Stimulated activated CD8-positive, alpha-beta memory T cell treated with anti-CD3 and anti-CD28 coated beads, Interleukin-15, amount 100 ng/mL, for 4 hours (primary cell): Measurements from ENCODE around the gene UNC80.

Source experiments
- DNase-seq, 2 donors: peaks; one replicate each; pipeline ENCODE4 v3.0.0-alpha.2; 2020; ENCODE audit warnings: low read depth in 2 of 2

UNC80 gene

GRCh38 chr2:209806318-209806717 lies 34.7 kb downstream of the UNC80 start:
- no peak for DNase-seq

- DNase-seq = no peak
These were observed 36.9 kb downstream of the UNC80 start for GRCh38 chr2:209808521-209808920.

GRCh38 chr2:209809256-209809655 lies 37.6 kb downstream of the UNC80 start:
- no peak for DNase-seq

- DNase-seq = no peak
These were observed 46.2 kb downstream of the UNC80 start for GRCh38 chr2:209817844-209818271.

- DNase-seq = no peak
These were observed 47.3 kb downstream of the UNC80 start for GRCh38 chr2:209818939-209819338.

GRCh38 chr2:209821806-209822205 lies 50.2 kb downstream of the UNC80 start:
- no peak for DNase-seq

GRCh38 chr2:209823484-209823883 lies 51.9 kb downstream of the UNC80 start:
- DNase-seq = no peak

- no peak for DNase-seq
These were observed 52.8 kb downstream of the UNC80 start for GRCh38 chr2:209824391-209824790.

- no peak for DNase-seq
These were observed 59.3 kb downstream of the UNC80 start for GRCh38 chr2:209830722-209831465.

GRCh38 chr2:209834767-209835166 lies 63.1 kb downstream of the UNC80 start:
- DNase-seq = no peak

GRCh38 chr2:209840434-209840833 lies 68.8 kb downstream of the UNC80 start:
- no peak for DNase-seq

GRCh38 chr2:209845666-209846065 lies 74.0 kb downstream of the UNC80 start:
- DNase-seq = no peak

GRCh38 chr2:209864716-209865295 lies 93.2 kb downstream of the UNC80 start:
- no peak for DNase-seq

- no peak for DNase-seq
These were observed 96.8 kb downstream of the UNC80 start for GRCh38 chr2:209868271-209868994.

- no peak for DNase-seq
These were observed 98.4 kb downstream of the UNC80 start for GRCh38 chr2:209870067-209870466.

GRCh38 chr2:209872675-209873074 lies 101.0 kb downstream of the UNC80 start:
- no peak for DNase-seq

- no peak for DNase-seq
These were observed 103.6 kb downstream of the UNC80 start for GRCh38 chr2:209875270-209875669.

- DNase-seq = no peak
These were observed 104.6 kb downstream of the UNC80 start for GRCh38 chr2:209876211-209876610.

GRCh38 chr2:209878701-209879100 lies 107.1 kb downstream of the UNC80 start:
- no peak for DNase-seq

- DNase-seq = no peak
These were observed 129.0 kb downstream of the UNC80 start for GRCh38 chr2:209900638-209901037.

GRCh38 chr2:209901172-209901571 lies 129.5 kb downstream of the UNC80 start:
- DNase-seq = no peak

- DNase-seq = no peak
These were observed 134.1 kb downstream of the UNC80 start for GRCh38 chr2:209905691-209906090.

- no peak for DNase-seq
These were observed 136.1 kb downstream of the UNC80 start for GRCh38 chr2:209907746-209908145.
